BJ (cell line): Measurements from ENCODE around the gene FOCAD. TPM values are rescaled to one million over a fixed set of nuclear protein-coding genes. Genes with fewer than 3 reads are reported as not detected.
A peak's percentile ranks its signal among the peaks of the same experiment; 100 is the strongest.

Experiments
- CTCF ChIA-PET: fragments of 350-600 bp; formaldehyde crosslinking; extraction: SDS; loops from one replicate; lab custom pipeline; 2021; ENCODE audit warnings: antibody characterized with exemption, inconsistent platforms; lab: Yijun Ruan, JAX
- POLR2A ChIA-PET: fragments of 300-600 bp; sonication (Branson Sonifier 250); formaldehyde crosslinking; extraction: SDS; loops from one replicate; lab custom pipeline; 2021; ENCODE audit warnings: antibody characterized with exemption; lab: Charles Lee
- DNase-seq: peaks from one replicate; pipeline ENCODE4 v3.0.0-alpha.2; 2011; ENCODE audit warnings: low read depth
- H3K27me3 ChIP-seq: 2 replicates; pipeline ENCODE4 v1.6.0; 2011; ENCODE audit warnings: low read length; ENCODE audit not compliant: control insufficient read depth, insufficient read depth
- H3K36me3 ChIP-seq: 2 replicates; pipeline ENCODE4 v1.5.1; 2011; ENCODE audit warnings: low read length; ENCODE audit not compliant: control insufficient read depth, insufficient read depth
- H3K4me3 ChIP-seq: 2 replicates; pipeline ENCODE4 v1.5.1; 2011; ENCODE audit warnings: low read depth, mild to moderate bottlenecking, control low read depth, low read length
- CTCF ChIP-seq: IDR thresholded peaks from 2 replicates; pipeline ENCODE4 v1.5.1; 2011; ENCODE audit warnings: low read depth, mild to moderate bottlenecking, control low read depth, inconsistent platforms, low read length, moderate library complexity; ENCODE audit not compliant: insufficient read depth
- polyA plus RNA-seq: library from polyadenylated mRNA; depleted of rRNA; stranded (reverse); fragments of >200 nt; gene quantifications from 2 replicates; pipeline ENCODE4 v1.2.3, GENCODE V29; 2011

Gene FOCAD
- polyA plus RNA-seq, 1 experiment, result 32.9 TPM

- CTCF ChIA-PET, result interaction anchor here (0.6 kb wide), 1 partner anchor 13 kb away, joined by 3 read pairs; no protein-coding TSS in a partner anchor
- Histone ChIP-seq H3K27me3 (no peaks in the 10 kb centered on the region), H3K36me3 (no peaks in the 10 kb centered on the region), H3K4me3 (no peak overlapping the region)
- TF ChIP-seq CTCF, result no peak
- POLR2A ChIA-PET, result no interaction called here
- DNase-seq, result no peak
Measured at GRCh38 chr9:20837166-20837565, 153.1 kb downstream of the FOCAD start.

- CTCF ChIA-PET, result no interaction called here
- no peak for TF ChIP-seq CTCF
- Histone ChIP-seq H3K4me3 (no peak overlapping the region), H3K36me3 (no peaks in the 10 kb centered on the region), H3K27me3 (no peaks in the 10 kb centered on the region)
- peak; percentile 20 for DNase-seq
- POLR2A ChIA-PET, result no interaction called here
Measured at GRCh38 chr9:20838218-20838617, 154.2 kb downstream of the FOCAD start.

GRCh38 chr9:20844916-20845315 is 160.9 kb downstream of the FOCAD start:
- no peak for DNase-seq
- ChIA-PET CTCF (no interaction called here), POLR2A (no interaction called here)
- no peaks in the 10 kb centered on the region for H3K36me3 ChIP-seq
- no peaks in the 10 kb centered on the region for H3K27me3 ChIP-seq
- TF ChIP-seq CTCF, result no peak
- no peak overlapping the region for H3K4me3 ChIP-seq

- no peak for DNase-seq
- no peak overlapping the region for H3K4me3 ChIP-seq
- CTCF ChIA-PET, result no interaction called here
- no peaks in the 10 kb centered on the region for H3K36me3 ChIP-seq
- H3K27me3 ChIP-seq, result no peaks in the 10 kb centered on the region
- no peak for TF ChIP-seq CTCF
- POLR2A ChIA-PET, result interaction anchor here (0.6 kb wide), 1 partner anchor 19 kb away, joined by 3 read pairs; no protein-coding TSS in a partner anchor
Measured at GRCh38 chr9:20848490-20848889, 164.4 kb downstream of the FOCAD start.

GRCh38 chr9:20853866-20854265 is 169.8 kb downstream of the FOCAD start:
- no peak overlapping the region for H3K4me3 ChIP-seq
- ChIA-PET POLR2A (no interaction called here), CTCF (interaction anchor here (1.0 kb wide), 2 partner anchors 69 to 70 kb away, joined by 3 read pairs; no protein-coding TSS in a partner anchor)

More at GRCh38 chr9:20853866-20854265, 169.8 kb downstream of the FOCAD start:
- H3K27me3 ChIP-seq, result no peaks in the 10 kb centered on the region
- TF ChIP-seq CTCF, result no peak
- no peaks in the 10 kb centered on the region for H3K36me3 ChIP-seq
- DNase-seq, result no peak
